IMR-90 (cell line): ENCODE measurements around the gene KLK14. TPM values are rescaled to one million over a fixed set of nuclear protein-coding genes. Genes with fewer than 3 reads are reported as not detected.
A peak's percentile ranks its signal among the peaks of the same experiment; 100 is the strongest.

Source experiments
- ATAC-seq: fragments of 200-7000 bp; cut with Tn5 transposase; 2 replicates; pipeline ENCODE4 v1.9.1; 2020; ENCODE audit warnings: low read depth, mild to moderate bottlenecking, moderate library complexity
- BruUV-seq: library from RNA; stranded (reverse); fragments of 400-500 nt; replicated peaks from 2 replicates; lab custom pipeline; 2021; lab: Mats Ljungman, UMichigan
- CTCF ChIA-PET: fragments of 300-600 bp; formaldehyde crosslinking; extraction: SDS; loops from one replicate; lab custom pipeline; 2021; ENCODE audit warnings: antibody characterized with exemption; lab: Yijun Ruan, JAX
- POLR2A ChIA-PET: fragments of 300-600 bp; sonication (Branson Sonifier 250); formaldehyde crosslinking; loops from one replicate; lab custom pipeline; 2022; ENCODE audit warnings: antibody characterized with exemption; ENCODE audit not compliant: unreplicated experiment; lab: Charles Lee
- DNase-seq: peaks from one replicate; pipeline ENCODE4 v3.0.0; 2013
- H2AFZ ChIP-seq: replicated peaks from 2 replicates; pipeline ENCODE3; 2013; ENCODE audit warnings: low read length, mild to moderate bottlenecking; ENCODE audit not compliant: poor library complexity
- H2AK5ac ChIP-seq: 2 replicates; pipeline ENCODE4 v1.6.1; 2013; ENCODE audit warnings: low read depth, low read length, inconsistent platforms
- H2AK9ac ChIP-seq: replicated peaks from 2 replicates; pipeline ENCODE3; 2013; ENCODE audit warnings: mild to moderate bottlenecking, low read depth, low read length, moderate library complexity; ENCODE audit not compliant: poor library complexity
- H2BK120ac ChIP-seq: 2 replicates; pipeline ENCODE4 v1.6.1; 2013; ENCODE audit warnings: low read depth, low read length, inconsistent platforms
- H2BK15ac ChIP-seq: 3 replicates; pipeline ENCODE4 v1.6.1; 2013; ENCODE audit warnings: low read depth, low read length, inconsistent platforms
- H2BK20ac ChIP-seq: 2 replicates; pipeline ENCODE4 v1.6.1; 2013; ENCODE audit warnings: low read depth, mild to moderate bottlenecking, inconsistent platforms, low read length, moderate library complexity
- H2BK5ac ChIP-seq: 2 replicates; pipeline ENCODE4 v1.6.1; 2013; ENCODE audit warnings: mild to moderate bottlenecking, low read depth, low read length, inconsistent platforms; ENCODE audit not compliant: poor library complexity, severe bottlenecking
- H3K14ac ChIP-seq: replicated peaks from 2 replicates; pipeline ENCODE4 v1.6.1; 2013; ENCODE audit warnings: low read depth, low read length, inconsistent platforms
- H3K18ac ChIP-seq: 2 replicates; pipeline ENCODE4 v1.6.1; 2013; ENCODE audit warnings: low read depth, low read length, control low read depth
- H3K23ac ChIP-seq: 2 replicates; pipeline ENCODE4 v1.6.1; 2013; ENCODE audit warnings: low read depth, low read length, inconsistent platforms
- H3K27ac ChIP-seq: 2 replicates; pipeline ENCODE4 v1.5.1; 2013; ENCODE audit warnings: mild to moderate bottlenecking, control low read depth, low read length; ENCODE audit not compliant: insufficient read depth
- H3K27me3 ChIP-seq: 2 replicates; pipeline ENCODE4 v1.6.1; 2013; ENCODE audit warnings: low read length; ENCODE audit not compliant: control insufficient read depth, insufficient read depth
- H3K36me3 ChIP-seq: 2 replicates; pipeline ENCODE4 v1.6.1; 2013; ENCODE audit warnings: low read length, mixed read lengths; ENCODE audit not compliant: control insufficient read depth, insufficient read depth
- H3K4ac ChIP-seq: 2 replicates; pipeline ENCODE4 v1.6.1; 2013; ENCODE audit warnings: low read depth, low read length, inconsistent platforms
- H3K4me1 ChIP-seq: 2 replicates; pipeline ENCODE4 v1.6.1; 2013; ENCODE audit warnings: low read length, mixed read lengths; ENCODE audit not compliant: control insufficient read depth, insufficient read depth
- H3K4me2 ChIP-seq: 2 replicates; pipeline ENCODE4 v1.6.1; 2013; ENCODE audit warnings: low read depth, mild to moderate bottlenecking, control low read depth, low read length, moderate library complexity
- H3K4me3 ChIP-seq: 2 replicates; pipeline ENCODE4 v1.5.1; 2013; ENCODE audit warnings: low read depth, mild to moderate bottlenecking, control low read depth, low read length, moderate library complexity; ENCODE audit not compliant: insufficient read depth
- H3K56ac ChIP-seq: 2 replicates; pipeline ENCODE4 v1.6.1; 2013; ENCODE audit warnings: low read length, inconsistent platforms; ENCODE audit not compliant: insufficient read depth; ENCODE audit errors: extremely low read depth
- H3K79me1 ChIP-seq, 2 experiments: 2 replicates each; pipeline ENCODE4 v1.6.1; 2013; ENCODE audit warnings: low read length in 2 of 2, inconsistent platforms in 1 of 2, low read depth in 1 of 2
- H3K9ac ChIP-seq: 2 replicates; pipeline ENCODE4 v1.6.1; 2013; ENCODE audit warnings: low read depth, low read length, control low read depth
- H3K9me1 ChIP-seq: 2 replicates; pipeline ENCODE4 v1.6.1; 2013; ENCODE audit warnings: low read length, inconsistent platforms; ENCODE audit not compliant: insufficient read depth
- H3K9me3 ChIP-seq: 2 replicates; pipeline ENCODE4 v1.6.1; 2013; ENCODE audit warnings: low read length; ENCODE audit not compliant: control insufficient read depth, insufficient read depth
- H4K20me1 ChIP-seq: 2 replicates; pipeline ENCODE4 v1.6.1; 2013; ENCODE audit warnings: low read length, inconsistent platforms; ENCODE audit not compliant: insufficient read depth
- H4K5ac ChIP-seq: 2 replicates; pipeline ENCODE4 v1.6.1; 2013; ENCODE audit warnings: mild to moderate bottlenecking, low read depth, low read length, control low read depth
- H4K8ac ChIP-seq, 2 experiments: 2 replicates each; pipeline ENCODE4 v1.6.1; 2013; ENCODE audit warnings: low read depth in 2 of 2, low read length in 2 of 2, control low read depth in 1 of 2, inconsistent platforms in 1 of 2
- H4K91ac ChIP-seq: 2 replicates; pipeline ENCODE4 v1.6.1; 2013; ENCODE audit warnings: low read depth, low read length, inconsistent platforms; ENCODE audit not compliant: insufficient read depth
- CHD1 ChIP-seq: IDR thresholded peaks from 2 replicates; pipeline ENCODE4 v1.6.1; 2012; ENCODE audit warnings: low read depth, low read length, improper control_type of control experiment
- RAD21 ChIP-seq: IDR thresholded peaks from 2 replicates; pipeline ENCODE4 v1.6.1; 2012; ENCODE audit warnings: low read length, improper control_type of control experiment
- SMC3 ChIP-seq: fragments of 150-350 bp; IDR thresholded peaks from 2 replicates; pipeline ENCODE4 v1.6.1; 2016; ENCODE audit warnings: low read depth, mild to moderate bottlenecking, antibody characterized with exemption, low read length, moderate library complexity
- WGBS, 2 experiments: methylation state at CpG; one replicate each; pipeline versions ENCODE4 v1.1.5 to v1.1.7; 2013; ENCODE audit warnings: missing lambda C conversion rate in 2 of 2; ENCODE audit not compliant: insufficient read length in 1 of 2; ENCODE audit errors: extremely low coverage in 2 of 2; 5-methylcytosine and 5-hydroxymethylcytosine counted together
- dilution Hi-C: fragments of 300-500 bp; cut with HindIII; formaldehyde crosslinking; loops from one replicate; pipeline ENCODE4 v1.14.3; 2018; ENCODE audit warnings: low sequenced_read_pairs; ENCODE audit not compliant: unreplicated experiment
- in situ Hi-C: fragments of 300-500 bp; cut with MboI; formaldehyde crosslinking; loops from 3 replicates; pipeline ENCODE4 v1.14.3; 2019; ENCODE audit warnings: low sequenced_read_pairs, inconsistent platforms, mixed read lengths
- intact Hi-C: fragments of 100-400 bp; cut with micrococcal nuclease; formaldehyde crosslinking; loops from 2 replicates; pipeline ENCODE4 v1.10.0; 2022
- polyA plus RNA-seq, 3 experiments: library from polyadenylated mRNA; depleted of rRNA; stranded (reverse); fragments of >200 nt; gene quantifications; 2 replicates each; pipeline ENCODE4 v1.2.3, GENCODE V29; 2012; ENCODE audit warnings: low replicate concordance in 1 of 3
- total RNA-seq: library from RNA; depleted of rRNA; stranded (reverse); fragments of >200 nt; gene quantifications from 2 replicates; pipeline ENCODE4 v1.2.3, GENCODE V29; 2012
- TF ChIP-seq, protein P1 (sequence below): conservative IDR thresholded peaks from 2 replicates; pipeline ENCODE4 v1.5.1; 2012; ENCODE audit warnings: mild to moderate bottlenecking, low read depth, low read length, improper control_type of control experiment

KLK14 gene
- total and polyA plus RNA-seq, 2 of the 4 experiments (the other 2 are of a cell fraction), result not detected

DNA sequence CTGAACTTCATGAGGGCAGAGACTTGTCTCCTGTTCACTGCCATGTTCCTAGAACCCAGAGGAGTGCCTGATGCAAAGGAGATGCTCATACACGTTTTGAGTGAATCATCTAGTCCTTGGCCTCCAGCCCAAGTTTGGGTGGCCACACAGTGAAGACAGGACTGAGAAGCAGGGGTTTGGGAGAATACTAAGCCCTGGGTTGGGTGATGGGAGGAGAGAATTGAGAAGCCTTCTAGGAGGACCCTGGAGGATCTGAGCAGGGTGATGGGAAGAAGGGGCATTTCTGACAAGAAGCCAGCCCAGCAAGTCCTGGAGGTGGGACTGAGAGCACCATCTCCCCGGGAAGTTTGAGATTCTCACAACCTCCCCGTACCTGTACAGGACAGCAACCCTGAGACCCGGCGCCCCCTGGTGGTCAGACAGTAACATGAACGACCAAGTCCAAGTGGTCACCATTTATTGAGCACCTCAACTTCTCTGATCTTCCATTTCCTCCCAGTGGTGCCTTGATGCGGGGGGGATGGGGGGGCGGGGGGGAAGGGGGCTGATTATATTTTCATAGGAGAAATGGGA lies 14.6 kb upstream of the KLK14 start:
- TF ChIP-seq CHD1, result no peak
- peak; percentile 18; the same call in 1 of the 2 replicates for TF ChIP-seq SMC3
- TF ChIP-seq, protein P1, sequence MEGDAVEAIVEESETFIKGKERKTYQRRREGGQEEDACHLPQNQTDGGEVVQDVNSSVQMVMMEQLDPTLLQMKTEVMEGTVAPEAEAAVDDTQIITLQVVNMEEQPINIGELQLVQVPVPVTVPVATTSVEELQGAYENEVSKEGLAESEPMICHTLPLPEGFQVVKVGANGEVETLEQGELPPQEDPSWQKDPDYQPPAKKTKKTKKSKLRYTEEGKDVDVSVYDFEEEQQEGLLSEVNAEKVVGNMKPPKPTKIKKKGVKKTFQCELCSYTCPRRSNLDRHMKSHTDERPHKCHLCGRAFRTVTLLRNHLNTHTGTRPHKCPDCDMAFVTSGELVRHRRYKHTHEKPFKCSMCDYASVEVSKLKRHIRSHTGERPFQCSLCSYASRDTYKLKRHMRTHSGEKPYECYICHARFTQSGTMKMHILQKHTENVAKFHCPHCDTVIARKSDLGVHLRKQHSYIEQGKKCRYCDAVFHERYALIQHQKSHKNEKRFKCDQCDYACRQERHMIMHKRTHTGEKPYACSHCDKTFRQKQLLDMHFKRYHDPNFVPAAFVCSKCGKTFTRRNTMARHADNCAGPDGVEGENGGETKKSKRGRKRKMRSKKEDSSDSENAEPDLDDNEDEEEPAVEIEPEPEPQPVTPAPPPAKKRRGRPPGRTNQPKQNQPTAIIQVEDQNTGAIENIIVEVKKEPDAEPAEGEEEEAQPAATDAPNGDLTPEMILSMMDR, result peak; percentile 55
- TF ChIP-seq RAD21, result peak; percentile 41
- CTCF ChIA-PET, result no interaction called here
- no TSS peak for BruUV-seq
- Histone ChIP-seq H3K4me1 (peaks cover 3% of the 10 kb centered on the region; the same call in 1 of the 2 replicates), H3K4ac (no peak overlapping the region), H3K27me3 (no peaks in the 10 kb centered on the region), H2AK5ac (no peak overlapping the region), H3K18ac (no peak overlapping the region), H3K9me3 (no peaks in the 10 kb centered on the region), H2BK15ac (no peak overlapping the region), H4K20me1 (peaks cover 23% of the 10 kb centered on the region), H3K79me1 (peaks cover under 1 to 30% of the 10 kb centered on the region in 2 experiments; a peak in 3 of 4 replicates), H3K14ac (no peak overlapping the region), H2AFZ (peak overlapping the region; percentile 39), H2BK20ac (no peak overlapping the region), H4K91ac (no peak overlapping the region), H3K9ac (no peak overlapping the region), H3K23ac (no peak overlapping the region), H2BK120ac (no peak overlapping the region), H3K4me3 (no peak overlapping the region), H3K27ac (no peak overlapping the region), H2AK9ac (peak overlapping the region; percentile 65), H3K36me3 (peaks cover 13% of the 10 kb centered on the region), H4K5ac (no peak overlapping the region), H3K9me1 (no peaks in the 10 kb centered on the region; the same call in 1 of the 2 replicates), H4K8ac (no peak overlapping the region), H2BK5ac (no peak overlapping the region), H3K4me2 (no peak overlapping the region), H3K56ac (no peak overlapping the region)
- dilution Hi-C loops, result no loop called here
- in situ Hi-C loops, result no loop called here
- DNase-seq, result peak; percentile 62
- intact Hi-C loops, result loop anchor here (5.0 kb wide), 1 partner anchor 165 kb away; no protein-coding TSS in a partner anchor
- ATAC-seq, result peak; percentile 54
- no CpG with 5 or more reads among the region's 8 CpGs for WGBS, 2 experiments
- POLR2A ChIA-PET, result no interaction called here
